HG03442 (cell line): Measurements from ENCODE around the gene EP400.

Experiments
- ATAC-seq: cut with Tn5 transposase; IDR thresholded peaks from one replicate; pipeline ENCODE4 v1.9.1; 2021; ENCODE audit warnings: mild to moderate bottlenecking, moderate library complexity; ENCODE audit not compliant: unreplicated experiment

The EP400 gene

GRCh38 chr12:132064631-132065030, 114.9 kb downstream of the EP400 start:
- ATAC-seq: no peak

GRCh38 chr12:132065203-132065602, 115.5 kb downstream of the EP400 start:
- no peak for ATAC-seq

GRCh38 chr12:132065609-132066344, 116.0 kb downstream of the EP400 start:
- no peak for ATAC-seq

- ATAC-seq: peak; percentile 28
Measured at GRCh38 chr12:132066345-132066685, 116.6 kb downstream of the EP400 start.

- no peak for ATAC-seq
Measured at GRCh38 chr12:132066749-132067148, 117.0 kb downstream of the EP400 start.

- ATAC-seq: no peak
Measured at GRCh38 chr12:132067182-132067581, 117.4 kb downstream of the EP400 start.

GRCh38 chr12:132068250-132068649, 118.5 kb downstream of the EP400 start:
- ATAC-seq: no peak

GRCh38 chr12:132069336-132069985, 119.7 kb downstream of the EP400 start:
- no peak for ATAC-seq

GRCh38 chr12:132070298-132070697, 120.6 kb downstream of the EP400 start:
- ATAC-seq: no peak

GRCh38 chr12:132071040-132071810, 121.5 kb downstream of the EP400 start:
- peak; percentile 70 for ATAC-seq

- peak; percentile 6 for ATAC-seq
Measured at GRCh38 chr12:132071830-132072384, 122.2 kb downstream of the EP400 start.

- no peak for ATAC-seq
Measured at GRCh38 chr12:132074216-132074615, 124.5 kb downstream of the EP400 start.

- ATAC-seq: no peak
Measured at GRCh38 chr12:132075026-132075713, 125.4 kb downstream of the EP400 start.

GRCh38 chr12:132075714-132076553, 126.2 kb downstream of the EP400 start:
- no peak for ATAC-seq

- ATAC-seq: no peak
Measured at GRCh38 chr12:132076711-132077110, 127.0 kb downstream of the EP400 start.

GRCh38 chr12:132077322-132078100, 127.8 kb downstream of the EP400 start:
- no peak for ATAC-seq

GRCh38 chr12:132078190-132078589, 128.4 kb downstream of the EP400 start:
- ATAC-seq: no peak

- ATAC-seq: no peak
Measured at GRCh38 chr12:132079200-132079599, 129.5 kb downstream of the EP400 start.

- no peak for ATAC-seq
Measured at GRCh38 chr12:132079695-132080094, 130.0 kb downstream of the EP400 start.
